GM23338 (cell line): Measurements from ENCODE around the gene PTPRE. TPM values are rescaled to one million over a fixed set of nuclear protein-coding genes. Genes with fewer than 3 reads are reported as not detected.
A peak's percentile ranks its signal among the peaks of the same experiment; 100 is the strongest.

Source experiments
- ATAC-seq: fragments of 200-7000 bp; cut with Tn5 transposase; 3 replicates; pipeline ENCODE4 v1.9.1; 2020
- DNase-seq: peaks from one replicate; pipeline ENCODE4 v3.0.0-alpha.2; 2015; ENCODE audit warnings: low spot score
- H2AFZ ChIP-seq: fragments of 200-600 bp; sonication (generic); 2 replicates; pipeline ENCODE4 v1.8.0; 2016; ENCODE audit warnings: antibody characterized with exemption, mild to moderate bottlenecking, moderate library complexity
- H3F3A ChIP-seq: fragments of 200-600 bp; sonication (generic); replicated peaks from 2 replicates; pipeline ENCODE4 v1.8.0; 2017; ENCODE audit warnings: antibody characterized with exemption, mixed run types, low read depth
- H3K27ac ChIP-seq: fragments of 200-600 bp; sonication (generic); 2 replicates; pipeline ENCODE4 v1.6.1; 2016; ENCODE audit warnings: low read depth
- H3K27me3 ChIP-seq: fragments of 200-600 bp; sonication (generic); 2 replicates; pipeline ENCODE4 v1.8.0; 2016; ENCODE audit warnings: mild to moderate bottlenecking, mixed run types, moderate library complexity; ENCODE audit not compliant: insufficient read depth
- H3K36me3 ChIP-seq: fragments of 200-600 bp; sonication (generic); 2 replicates; pipeline ENCODE4 v1.8.0; 2016; ENCODE audit warnings: mild to moderate bottlenecking; ENCODE audit not compliant: insufficient read depth
- H3K4me1 ChIP-seq: fragments of 200-600 bp; sonication (generic); 2 replicates; pipeline ENCODE4 v1.8.0; 2016; ENCODE audit warnings: mild to moderate bottlenecking, moderate library complexity; ENCODE audit not compliant: insufficient read depth
- H3K4me2 ChIP-seq: fragments of 200-600 bp; sonication (generic); 2 replicates; pipeline ENCODE4 v1.7.1; 2017; ENCODE audit warnings: mixed run types
- H3K4me3 ChIP-seq: fragments of 200-600 bp; sonication (generic); 2 replicates; pipeline ENCODE4 v1.6.1; 2016; ENCODE audit warnings: mixed run types
- H3K79me2 ChIP-seq: fragments of 200-600 bp; sonication (generic); replicated peaks from 2 replicates; pipeline ENCODE4 v1.8.0; 2017; ENCODE audit warnings: mild to moderate bottlenecking; ENCODE audit not compliant: insufficient read depth
- H3K9me2 ChIP-seq: fragments of 200-600 bp; sonication (generic); 2 replicates; pipeline ENCODE4 v1.8.0; 2017; ENCODE audit not compliant: insufficient read depth
- H4K20me1 ChIP-seq: fragments of 200-600 bp; sonication (generic); replicated peaks from 2 replicates; pipeline ENCODE4 v1.8.0; 2017; ENCODE audit warnings: mild to moderate bottlenecking; ENCODE audit not compliant: insufficient read depth
- H3K27ac Mint-ChIP-seq: 2 replicates; pipeline ENCODE4 v1.8.0; 2020; ENCODE audit warnings: inconsistent platforms, mild to moderate bottlenecking, moderate library complexity, mixed read lengths
- H3K27me3 Mint-ChIP-seq: 3 replicates; pipeline ENCODE4 v1.8.0; 2022; ENCODE audit warnings: low read depth, mild to moderate bottlenecking, moderate library complexity, mixed read lengths, inconsistent platforms; ENCODE audit not compliant: insufficient read depth, poor library complexity
- H3K36me3 Mint-ChIP-seq: 3 replicates; pipeline ENCODE4 v1.8.0; 2021; ENCODE audit warnings: low read depth, mild to moderate bottlenecking, inconsistent platforms, moderate library complexity, mixed read lengths
- H3K4me1 Mint-ChIP-seq: 3 replicates; pipeline ENCODE4 v1.8.0; 2020; ENCODE audit warnings: mild to moderate bottlenecking, inconsistent platforms, mixed read lengths
- H3K4me3 Mint-ChIP-seq: 3 replicates; pipeline ENCODE4 v1.8.0; 2021; ENCODE audit warnings: moderate library complexity, mild to moderate bottlenecking, inconsistent platforms, mixed read lengths
- H3K9me3 Mint-ChIP-seq: 3 replicates; pipeline ENCODE4 v1.8.0; 2020; ENCODE audit warnings: moderate library complexity, mild to moderate bottlenecking, inconsistent platforms, mixed read lengths
- EZH2phosphoT487 ChIP-seq: fragments of 200-600 bp; sonication (generic); IDR thresholded peaks from one replicate; pipeline ENCODE4 v1.8.1; 2018; ENCODE audit warnings: antibody characterized with exemption; ENCODE audit not compliant: unreplicated experiment
- NANOG ChIP-seq: IDR thresholded peaks from 2 replicates; pipeline ENCODE4 v1.6.1; 2016; ENCODE audit warnings: antibody characterized with exemption, borderline replicate concordance
- ZNF114 ChIP-seq: fragments of 250-450 bp; sonication (Bioruptor Pico); IDR thresholded peaks from 2 replicates; pipeline ENCODE4 v1.5.0; 2020; ENCODE audit warnings: mild to moderate bottlenecking, moderate library complexity
- polyA plus RNA-seq: library from polyadenylated mRNA; unstranded; fragments of >200 nt; fragmentation: Nextera tagmentation; extraction: Ambion mirVana; gene quantifications from 2 replicates; pipeline ENCODE4 v1.2.1, GENCODE V29; 2016
- total RNA-seq: library from RNA; depleted of rRNA; stranded (reverse); fragments of >200 nt; shearing (Covaris generic); gene quantifications from 2 replicates; pipeline ENCODE4 v1.2.3, GENCODE V29; 2014
- TF ChIP-seq, protein P1 (sequence below), 2 experiments: fragments of 200-600 bp in 1 of 2; sonication (generic) in 1 of 2; conservative IDR thresholded peaks; 2 replicates each; pipeline versions ENCODE4 v1.5.1 to v1.6.1; 2016 to 2017; ENCODE audit warnings: antibody characterized with exemption in 2 of 2, low read depth in 2 of 2, mild to moderate bottlenecking in 2 of 2, moderate library complexity in 1 of 2
- TF ChIP-seq, protein P2 (sequence below): fragments of 250-450 bp; sonication (Bioruptor Pico); IDR thresholded peaks from 2 replicates; pipeline ENCODE4 v1.5.0; 2020; ENCODE audit warnings: mild to moderate bottlenecking, moderate library complexity
- TF ChIP-seq, protein P3 (sequence below): IDR thresholded peaks from one replicate; pipeline ENCODE4 v1.6.1; 2018; ENCODE audit warnings: antibody characterized with exemption; ENCODE audit not compliant: unreplicated experiment

PTPRE gene
- total and polyA plus RNA-seq, 2 experiments from 2014 or later = 0.34 to 0.42 TPM

DNA sequence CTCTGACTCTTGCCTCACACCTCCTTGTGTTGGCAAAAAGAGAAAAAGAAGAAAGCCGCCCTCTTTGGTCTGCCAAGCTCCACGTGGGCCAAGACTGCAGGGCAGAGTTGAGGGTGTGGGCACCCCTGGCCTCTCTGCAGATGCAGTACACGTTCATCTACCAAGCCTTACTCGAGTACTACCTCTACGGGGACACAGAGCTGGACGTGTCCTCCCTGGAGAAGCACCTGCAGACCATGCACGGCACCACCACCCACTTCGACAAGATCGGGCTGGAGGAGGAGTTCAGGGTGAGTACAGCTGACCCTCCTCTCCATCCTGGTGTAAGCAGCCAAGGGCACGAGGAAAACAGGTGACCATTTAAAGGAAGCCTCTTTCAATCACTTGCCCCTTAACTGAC, 163.3 kb downstream of the PTPRE start:
- H3K27me3 Mint-ChIP-seq = peaks cover 10% of the 10 kb centered on the region
- peaks cover 9% of the 10 kb centered on the region for H3K4me1 Mint-ChIP-seq
- no peaks in the 10 kb centered on the region for H3K9me3 Mint-ChIP-seq
- Histone ChIP-seq H3K27ac (no peak overlapping the region), H3K4me1 (no peaks in the 10 kb centered on the region), H2AFZ (peak overlapping the region; percentile 97; the same call in 1 of the 2 replicates), H3K4me3 (no peak overlapping the region), H3K9me2 (no peaks in the 10 kb centered on the region), H3K36me3 (no peaks in the 10 kb centered on the region), H3K4me2 (no peak overlapping the region), H3F3A (no peaks in the 10 kb centered on the region), H4K20me1 (no peaks in the 10 kb centered on the region), H3K79me2 (no peaks in the 10 kb centered on the region), H3K27me3 (no peaks in the 10 kb centered on the region)
- no peak overlapping the region for H3K27ac Mint-ChIP-seq
- DNase-seq (no peak), ATAC-seq (no peak)
- H3K4me3 Mint-ChIP-seq = no peak overlapping the region
- TF ChIP-seq, protein P1, sequence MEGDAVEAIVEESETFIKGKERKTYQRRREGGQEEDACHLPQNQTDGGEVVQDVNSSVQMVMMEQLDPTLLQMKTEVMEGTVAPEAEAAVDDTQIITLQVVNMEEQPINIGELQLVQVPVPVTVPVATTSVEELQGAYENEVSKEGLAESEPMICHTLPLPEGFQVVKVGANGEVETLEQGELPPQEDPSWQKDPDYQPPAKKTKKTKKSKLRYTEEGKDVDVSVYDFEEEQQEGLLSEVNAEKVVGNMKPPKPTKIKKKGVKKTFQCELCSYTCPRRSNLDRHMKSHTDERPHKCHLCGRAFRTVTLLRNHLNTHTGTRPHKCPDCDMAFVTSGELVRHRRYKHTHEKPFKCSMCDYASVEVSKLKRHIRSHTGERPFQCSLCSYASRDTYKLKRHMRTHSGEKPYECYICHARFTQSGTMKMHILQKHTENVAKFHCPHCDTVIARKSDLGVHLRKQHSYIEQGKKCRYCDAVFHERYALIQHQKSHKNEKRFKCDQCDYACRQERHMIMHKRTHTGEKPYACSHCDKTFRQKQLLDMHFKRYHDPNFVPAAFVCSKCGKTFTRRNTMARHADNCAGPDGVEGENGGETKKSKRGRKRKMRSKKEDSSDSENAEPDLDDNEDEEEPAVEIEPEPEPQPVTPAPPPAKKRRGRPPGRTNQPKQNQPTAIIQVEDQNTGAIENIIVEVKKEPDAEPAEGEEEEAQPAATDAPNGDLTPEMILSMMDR (conservative IDR thresholded peaks at IDR 0.05; ENCODE audit: low read depth in 2 of 2) = no peak
- TF ChIP-seq EZH2phosphoT487 (no peak), NANOG (no peak), ZNF114 (no peak)
- TF ChIP-seq, protein P2, sequence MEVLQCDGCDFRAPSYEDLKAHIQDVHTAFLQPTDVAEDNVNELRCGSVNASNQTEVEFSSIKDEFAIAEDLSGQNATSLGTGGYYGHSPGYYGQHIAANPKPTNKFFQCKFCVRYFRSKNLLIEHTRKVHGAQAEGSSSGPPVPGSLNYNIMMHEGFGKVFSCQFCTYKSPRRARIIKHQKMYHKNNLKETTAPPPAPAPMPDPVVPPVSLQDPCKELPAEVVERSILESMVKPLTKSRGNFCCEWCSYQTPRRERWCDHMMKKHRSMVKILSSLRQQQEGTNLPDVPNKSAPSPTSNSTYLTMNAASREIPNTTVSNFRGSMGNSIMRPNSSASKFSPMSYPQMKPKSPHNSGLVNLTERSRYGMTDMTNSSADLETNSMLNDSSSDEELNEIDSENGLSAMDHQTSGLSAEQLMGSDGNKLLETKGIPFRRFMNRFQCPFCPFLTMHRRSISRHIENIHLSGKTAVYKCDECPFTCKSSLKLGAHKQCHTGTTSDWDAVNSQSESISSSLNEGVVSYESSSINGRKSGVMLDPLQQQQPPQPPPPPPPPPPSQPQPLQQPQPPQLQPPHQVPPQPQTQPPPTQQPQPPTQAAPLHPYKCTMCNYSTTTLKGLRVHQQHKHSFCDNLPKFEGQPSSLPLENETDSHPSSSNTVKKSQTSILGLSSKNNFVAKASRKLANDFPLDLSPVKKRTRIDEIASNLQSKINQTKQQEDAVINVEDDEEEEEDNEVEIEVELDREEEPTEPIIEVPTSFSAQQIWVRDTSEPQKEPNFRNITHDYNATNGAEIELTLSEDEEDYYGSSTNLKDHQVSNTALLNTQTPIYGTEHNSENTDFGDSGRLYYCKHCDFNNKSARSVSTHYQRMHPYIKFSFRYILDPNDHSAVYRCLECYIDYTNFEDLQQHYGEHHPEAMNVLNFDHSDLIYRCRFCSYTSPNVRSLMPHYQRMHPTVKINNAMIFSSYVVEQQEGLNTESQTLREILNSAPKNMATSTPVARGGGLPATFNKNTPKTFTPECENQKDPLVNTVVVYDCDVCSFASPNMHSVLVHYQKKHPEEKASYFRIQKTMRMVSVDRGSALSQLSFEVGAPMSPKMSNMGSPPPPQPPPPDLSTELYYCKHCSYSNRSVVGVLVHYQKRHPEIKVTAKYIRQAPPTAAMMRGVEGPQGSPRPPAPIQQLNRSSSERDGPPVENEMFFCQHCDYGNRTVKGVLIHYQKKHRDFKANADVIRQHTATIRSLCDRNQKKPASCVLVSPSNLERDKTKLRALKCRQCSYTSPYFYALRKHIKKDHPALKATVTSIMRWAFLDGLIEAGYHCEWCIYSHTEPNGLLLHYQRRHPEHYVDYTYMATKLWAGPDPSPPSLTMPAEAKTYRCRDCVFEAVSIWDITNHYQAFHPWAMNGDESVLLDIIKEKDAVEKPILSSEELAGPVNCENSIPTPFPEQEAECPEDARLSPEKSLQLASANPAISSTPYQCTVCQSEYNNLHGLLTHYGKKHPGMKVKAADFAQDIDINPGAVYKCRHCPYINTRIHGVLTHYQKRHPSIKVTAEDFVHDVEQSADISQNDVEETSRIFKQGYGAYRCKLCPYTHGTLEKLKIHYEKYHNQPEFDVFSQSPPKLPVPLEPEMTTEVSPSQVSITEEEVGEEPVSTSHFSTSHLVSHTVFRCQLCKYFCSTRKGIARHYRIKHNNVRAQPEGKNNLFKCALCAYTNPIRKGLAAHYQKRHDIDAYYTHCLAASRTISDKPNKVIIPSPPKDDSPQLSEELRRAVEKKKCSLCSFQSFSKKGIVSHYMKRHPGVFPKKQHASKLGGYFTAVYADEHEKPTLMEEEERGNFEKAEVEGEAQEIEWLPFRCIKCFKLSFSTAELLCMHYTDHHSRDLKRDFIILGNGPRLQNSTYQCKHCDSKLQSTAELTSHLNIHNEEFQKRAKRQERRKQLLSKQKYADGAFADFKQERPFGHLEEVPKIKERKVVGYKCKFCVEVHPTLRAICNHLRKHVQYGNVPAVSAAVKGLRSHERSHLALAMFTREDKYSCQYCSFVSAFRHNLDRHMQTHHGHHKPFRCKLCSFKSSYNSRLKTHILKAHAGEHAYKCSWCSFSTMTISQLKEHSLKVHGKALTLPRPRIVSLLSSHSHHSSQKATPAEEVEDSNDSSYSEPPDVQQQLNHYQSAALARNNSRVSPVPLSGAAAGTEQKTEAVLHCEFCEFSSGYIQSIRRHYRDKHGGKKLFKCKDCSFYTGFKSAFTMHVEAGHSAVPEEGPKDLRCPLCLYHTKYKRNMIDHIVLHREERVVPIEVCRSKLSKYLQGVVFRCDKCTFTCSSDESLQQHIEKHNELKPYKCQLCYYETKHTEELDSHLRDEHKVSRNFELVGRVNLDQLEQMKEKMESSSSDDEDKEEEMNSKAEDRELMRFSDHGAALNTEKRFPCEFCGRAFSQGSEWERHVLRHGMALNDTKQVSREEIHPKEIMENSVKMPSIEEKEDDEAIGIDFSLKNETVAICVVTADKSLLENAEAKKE (CRISPR knock-in tag) = no peak
- TF ChIP-seq, protein P3, sequence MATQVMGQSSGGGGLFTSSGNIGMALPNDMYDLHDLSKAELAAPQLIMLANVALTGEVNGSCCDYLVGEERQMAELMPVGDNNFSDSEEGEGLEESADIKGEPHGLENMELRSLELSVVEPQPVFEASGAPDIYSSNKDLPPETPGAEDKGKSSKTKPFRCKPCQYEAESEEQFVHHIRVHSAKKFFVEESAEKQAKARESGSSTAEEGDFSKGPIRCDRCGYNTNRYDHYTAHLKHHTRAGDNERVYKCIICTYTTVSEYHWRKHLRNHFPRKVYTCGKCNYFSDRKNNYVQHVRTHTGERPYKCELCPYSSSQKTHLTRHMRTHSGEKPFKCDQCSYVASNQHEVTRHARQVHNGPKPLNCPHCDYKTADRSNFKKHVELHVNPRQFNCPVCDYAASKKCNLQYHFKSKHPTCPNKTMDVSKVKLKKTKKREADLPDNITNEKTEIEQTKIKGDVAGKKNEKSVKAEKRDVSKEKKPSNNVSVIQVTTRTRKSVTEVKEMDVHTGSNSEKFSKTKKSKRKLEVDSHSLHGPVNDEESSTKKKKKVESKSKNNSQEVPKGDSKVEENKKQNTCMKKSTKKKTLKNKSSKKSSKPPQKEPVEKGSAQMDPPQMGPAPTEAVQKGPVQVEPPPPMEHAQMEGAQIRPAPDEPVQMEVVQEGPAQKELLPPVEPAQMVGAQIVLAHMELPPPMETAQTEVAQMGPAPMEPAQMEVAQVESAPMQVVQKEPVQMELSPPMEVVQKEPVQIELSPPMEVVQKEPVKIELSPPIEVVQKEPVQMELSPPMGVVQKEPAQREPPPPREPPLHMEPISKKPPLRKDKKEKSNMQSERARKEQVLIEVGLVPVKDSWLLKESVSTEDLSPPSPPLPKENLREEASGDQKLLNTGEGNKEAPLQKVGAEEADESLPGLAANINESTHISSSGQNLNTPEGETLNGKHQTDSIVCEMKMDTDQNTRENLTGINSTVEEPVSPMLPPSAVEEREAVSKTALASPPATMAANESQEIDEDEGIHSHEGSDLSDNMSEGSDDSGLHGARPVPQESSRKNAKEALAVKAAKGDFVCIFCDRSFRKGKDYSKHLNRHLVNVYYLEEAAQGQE = no peak
- peaks cover 5% of the 10 kb centered on the region; the same call in 1 of the 3 replicates for H3K36me3 Mint-ChIP-seq
